HG03139 (cell line): ENCODE results near the gene PLOD3.

Experiments used
- ATAC-seq: cut with Tn5 transposase; IDR thresholded peaks from one replicate; pipeline ENCODE4 v1.9.1; 2021; ENCODE audit not compliant: unreplicated experiment

Gene PLOD3

DNA sequence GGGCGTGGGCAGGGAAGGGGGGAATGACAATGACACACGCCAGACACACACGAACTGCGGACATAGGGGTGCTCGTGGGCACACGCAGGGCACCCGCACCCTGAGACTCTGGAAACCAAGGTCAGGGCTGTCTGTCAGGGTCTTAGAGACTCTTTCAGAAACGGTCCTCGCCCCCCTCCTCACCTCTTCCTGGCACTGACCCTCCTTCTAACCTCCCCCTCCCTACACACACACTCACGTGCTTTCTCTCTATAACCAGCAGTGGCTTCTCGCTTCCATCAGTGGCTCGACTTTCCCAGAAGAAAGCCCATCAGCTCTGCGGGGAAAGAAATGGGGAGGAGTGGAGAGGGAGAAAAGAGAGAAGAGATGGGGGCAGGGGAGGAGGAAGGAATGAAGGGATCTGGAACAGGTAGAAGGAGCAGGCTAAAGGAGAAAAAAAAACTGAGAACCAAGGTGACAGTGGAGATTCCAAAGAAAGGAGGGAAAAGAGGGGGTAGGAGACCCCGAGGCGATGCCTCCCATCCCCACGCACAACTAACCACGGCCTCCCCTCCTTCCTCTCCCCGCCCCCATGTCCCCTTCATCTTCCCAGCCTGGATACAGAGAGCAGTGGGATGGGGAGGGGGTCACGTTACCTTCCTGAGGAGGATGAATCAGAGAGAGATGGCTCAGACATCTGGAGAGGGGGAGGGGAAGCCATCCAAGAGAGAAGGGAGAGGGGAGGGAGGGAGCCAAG is 50.3 kb downstream of the PLOD3 start:
- no peak for ATAC-seq

GRCh38 chr7:101166648-101166908 is 50.8 kb downstream of the PLOD3 start:
- no peak for ATAC-seq

DNA sequence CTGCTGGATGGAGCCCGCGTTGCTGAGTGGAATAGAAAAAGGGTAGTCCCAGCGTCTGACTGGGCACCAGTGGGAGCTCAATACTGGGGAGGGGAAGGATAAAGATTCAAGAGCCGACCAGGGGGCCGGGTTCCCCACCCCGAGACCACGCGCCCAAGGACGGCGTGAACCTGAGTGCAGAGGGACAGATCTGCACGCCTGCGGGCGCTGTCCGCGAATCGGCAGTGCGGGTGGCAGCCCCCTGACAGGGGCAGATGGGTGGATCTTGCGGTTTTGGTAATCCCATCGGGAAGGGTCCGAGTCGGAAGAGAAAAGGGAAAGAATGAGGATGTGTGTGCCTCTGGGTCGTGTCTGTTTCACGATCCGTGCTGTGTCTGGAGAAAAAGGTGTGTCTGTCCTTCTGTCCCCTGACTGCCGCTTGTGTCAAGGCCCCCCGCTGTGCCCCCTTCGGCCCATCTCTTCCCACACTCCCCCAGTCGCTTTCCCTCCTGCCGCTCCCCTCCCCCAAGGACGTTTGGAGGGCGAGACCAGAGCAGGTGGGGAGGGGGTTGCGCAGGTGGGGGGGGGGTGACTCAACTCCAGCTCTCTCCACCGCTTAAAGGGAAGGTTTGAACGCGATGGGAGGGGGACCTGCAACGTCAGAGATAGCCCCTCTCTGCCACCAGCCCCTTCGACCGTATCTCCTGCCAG is 51.3 kb downstream of the PLOD3 start:
- ATAC-seq: no peak

- peak; percentile 66 for ATAC-seq
These were observed 52.1 kb downstream of the PLOD3 start, which contains the start of gene VGF for GRCh38 chr7:101165075-101165957. TSS of gene VGF (minus strand) at chr7:101165569. CDS start at chr7:101164843, 726 bp downstream.

DNA sequence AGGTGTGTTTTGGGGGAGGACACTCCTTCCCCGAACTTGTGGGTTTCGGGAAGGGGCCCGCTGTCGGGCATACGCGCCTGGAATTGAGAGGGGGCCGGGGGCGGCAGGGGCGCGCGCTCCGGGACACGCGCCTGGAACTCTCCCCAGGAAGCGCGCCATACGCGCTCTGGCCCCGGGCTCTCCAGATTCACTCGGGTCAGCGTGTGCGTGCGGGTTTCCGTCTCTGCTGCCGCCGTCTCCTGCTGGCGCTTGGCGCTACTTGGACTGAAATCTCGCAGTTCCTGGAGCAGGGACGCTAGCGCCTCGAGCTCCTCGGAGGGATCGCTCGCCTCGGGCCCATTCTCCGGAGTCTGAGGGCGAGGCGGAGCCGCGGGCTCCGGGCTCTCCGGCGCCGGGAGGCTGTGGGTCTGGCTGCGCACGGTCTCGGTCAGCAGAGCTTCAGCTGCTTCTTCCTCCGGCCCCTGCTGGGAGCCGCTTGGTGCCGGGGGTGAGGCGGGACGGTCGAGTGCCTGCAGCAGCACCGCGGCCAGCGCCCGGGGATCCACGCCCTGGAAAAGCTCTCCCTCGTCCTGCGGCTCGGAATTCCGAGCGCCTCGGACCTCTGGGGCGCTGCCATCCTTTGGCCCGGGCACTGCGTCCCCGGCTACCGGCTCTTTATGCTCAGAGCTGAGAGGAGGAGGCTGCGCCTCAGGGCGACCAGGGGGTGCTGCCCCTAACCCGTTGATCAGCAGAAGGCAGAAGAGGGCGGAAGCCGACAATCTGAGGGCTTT is 53.1 kb downstream of the PLOD3 start:
- ATAC-seq: no peak

- ATAC-seq: no peak
These were observed 53.9 kb downstream of the PLOD3 start for GRCh38 chr7:101163279-101164070.

DNA sequence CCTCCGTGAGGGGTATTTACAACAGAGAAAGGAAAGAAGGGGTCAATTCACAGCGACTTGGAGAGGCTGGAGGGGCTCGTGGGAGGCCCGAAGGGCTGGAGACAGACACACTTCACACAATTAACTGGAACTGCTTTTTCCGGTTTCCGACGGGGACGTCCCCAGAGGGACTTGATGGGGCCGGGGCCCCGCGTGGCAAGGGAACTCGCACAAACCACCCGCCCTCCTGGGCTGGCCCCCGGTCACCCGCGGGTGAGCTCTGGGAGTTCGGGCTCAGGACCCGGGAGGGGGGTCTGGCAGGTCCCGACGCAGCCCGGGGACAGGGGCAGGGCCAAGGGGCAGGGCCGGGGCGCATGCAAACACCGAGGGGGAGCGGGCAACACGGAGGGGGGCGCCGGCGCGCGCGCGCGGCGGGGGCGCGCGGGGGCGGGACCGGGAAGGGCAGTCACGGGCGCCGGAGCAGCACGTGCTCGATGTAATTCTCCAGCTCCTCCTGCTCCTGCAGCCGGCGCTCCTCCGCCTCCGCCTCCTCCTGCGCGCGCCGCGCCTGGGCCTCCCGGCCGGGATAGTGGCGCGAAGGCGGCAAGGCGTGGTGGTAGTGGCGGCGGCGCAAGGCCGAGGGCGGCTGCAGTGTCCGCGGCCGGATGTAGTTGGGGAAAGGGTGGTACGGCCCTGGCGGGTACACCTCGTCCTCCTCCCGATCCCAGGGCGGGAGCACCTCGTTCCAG is 54.7 kb downstream of the PLOD3 start:
- no peak for ATAC-seq

DNA sequence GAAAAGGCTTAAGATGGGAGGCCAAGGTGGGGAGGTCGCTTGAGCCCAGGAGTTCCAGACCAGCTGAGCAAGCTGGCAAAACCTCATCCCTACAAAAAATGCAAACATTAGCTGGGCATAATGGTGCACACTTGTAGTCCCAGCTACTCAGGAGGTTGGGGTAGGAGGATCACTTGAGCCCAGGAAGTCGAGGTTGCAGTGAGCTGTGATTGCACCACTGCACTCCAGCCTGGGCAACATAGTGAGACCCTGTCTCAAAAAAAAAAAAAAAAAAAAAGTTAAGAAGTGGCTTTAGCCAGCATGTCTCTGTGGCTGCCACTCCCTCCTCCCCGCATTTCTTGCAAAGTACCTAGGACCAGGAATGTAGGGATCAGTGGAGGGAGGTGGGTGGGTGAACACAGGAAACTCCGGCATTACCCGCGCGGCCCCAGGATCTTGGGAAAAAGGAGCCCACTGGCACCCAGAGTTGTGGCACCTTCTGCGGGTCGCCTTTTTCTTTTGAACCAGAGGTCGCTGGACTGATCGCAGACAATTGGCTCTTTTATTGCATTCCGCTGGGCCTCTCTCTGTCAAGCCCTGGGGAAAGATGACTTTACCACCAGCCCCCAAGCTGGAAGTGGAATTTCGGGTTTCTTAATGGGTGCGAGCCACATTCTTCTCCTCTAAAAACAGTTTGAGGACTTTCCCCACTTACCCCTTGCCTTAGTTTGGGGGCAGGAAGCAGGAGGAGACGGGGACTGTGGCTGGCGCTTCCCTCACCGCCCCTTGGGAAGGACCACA is 55.5 kb downstream of the PLOD3 start:
- no peak for ATAC-seq

- ATAC-seq: no peak
These were observed 56.5 kb downstream of the PLOD3 start for GRCh38 chr7:101160910-101161309.

- ATAC-seq: no peak
These were observed 57.4 kb downstream of the PLOD3 start for GRCh38 chr7:101159696-101160674.

GRCh38 chr7:101156866-101157589 is 60.4 kb downstream of the PLOD3 start:
- ATAC-seq: no peak

DNA sequence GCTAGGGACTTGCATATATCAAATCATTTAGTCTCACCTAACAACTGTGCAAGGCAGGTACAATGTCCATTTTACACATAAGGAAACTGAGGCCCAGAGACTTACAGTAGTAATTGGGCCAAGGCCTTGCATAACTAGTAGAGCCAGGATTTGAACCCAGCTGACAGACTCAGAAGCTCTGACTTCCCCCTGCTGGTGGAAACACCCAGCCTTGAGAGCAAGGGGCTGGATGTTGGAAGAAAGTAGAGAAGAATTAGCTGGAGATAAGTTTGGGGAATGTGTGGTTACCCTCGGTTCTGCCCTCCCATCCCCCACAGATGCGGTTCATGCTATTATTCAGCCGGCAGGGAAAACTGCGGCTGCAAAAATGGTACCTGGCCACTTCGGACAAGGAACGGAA is 61.1 kb downstream of the PLOD3 start:
- ATAC-seq: no peak
